Endothelial cell of umbilical vein (primary cell): ENCODE results near the gene CLINT1. TPM values are rescaled to one million over a fixed set of nuclear protein-coding genes. Genes with fewer than 3 reads are reported as not detected.

Experiments
- BruUV-seq: library from RNA; stranded (reverse); fragments of 400-500 nt; replicated peaks from 2 replicates; lab custom pipeline; 2021; lab: Mats Ljungman, UMichigan
- CTCF ChIA-PET: fragments of 300-600, 350-600 bp; sonication (Branson Sonifier 250); formaldehyde crosslinking; loops from one replicate; lab custom pipeline; 2021; ENCODE audit warnings: antibody characterized with exemption, inconsistent platforms; lab: Charles Lee
- POLR2A ChIA-PET: fragments of 300-600, 350-600 bp; sonication (Branson Sonifier 250); formaldehyde crosslinking; loops from one replicate; lab custom pipeline; 2021; ENCODE audit warnings: antibody characterized with exemption, inconsistent platforms; lab: Charles Lee
- DNase-seq: peaks from one replicate; pipeline ENCODE4 v3.0.0-alpha.2; 2011; ENCODE audit warnings: low read depth, low spot score
- FAIRE-seq: peaks from 2 replicates; lab custom pipeline; 2011; peaks lifted over from hg19 to GRCh38; lab: Jason Lieb, UNC
- H2AFZ ChIP-seq: 2 replicates; pipeline ENCODE4 v1.6.0; 2012; ENCODE audit warnings: low read depth, low read length, control low read depth, inconsistent platforms
- H3K27ac ChIP-seq: 2 replicates; pipeline ENCODE4 v1.5.1; 2011; ENCODE audit warnings: low read depth, mild to moderate bottlenecking, control low read depth, low read length, moderate library complexity; ENCODE audit not compliant: insufficient read depth
- H3K27me3 ChIP-seq, 2 experiments: 2 replicates each; pipeline versions ENCODE4 v1.6.0 to v1.6.1; 2011; ENCODE audit warnings: low read length in 2 of 2, mixed read lengths in 1 of 2; ENCODE audit not compliant: control insufficient read depth in 2 of 2, insufficient read depth in 2 of 2
- H3K36me3 ChIP-seq, 2 experiments: 2 replicates in 1 of 2; 3 replicates in 1 of 2; pipeline ENCODE4 v1.5.1; 2011; ENCODE audit warnings: low read length in 2 of 2, mild to moderate bottlenecking in 1 of 2, moderate library complexity in 1 of 2; ENCODE audit not compliant: control insufficient read depth in 2 of 2, insufficient read depth in 2 of 2; ENCODE audit errors: extremely low read depth in 1 of 2
- H3K4me1 ChIP-seq: 3 replicates; pipeline ENCODE4 v1.5.1; 2011; ENCODE audit warnings: mild to moderate bottlenecking, low read length; ENCODE audit not compliant: control insufficient read depth, insufficient read depth; ENCODE audit errors: extremely low read depth
- H3K4me2 ChIP-seq: 2 replicates; pipeline ENCODE4 v1.6.1; 2011; ENCODE audit warnings: low read length, control low read depth, mixed read lengths; ENCODE audit not compliant: insufficient read depth
- H3K4me3 ChIP-seq, 3 experiments: fragments of 200-600 bp in 1 of 3; sonication (generic), shearing (Covaris generic) in 1 of 3; replicated peaks in 1 of 3; 2 replicates each; pipeline ENCODE4 v1.5.1; 2011 to 2016; ENCODE audit warnings: control low read depth in 3 of 3, low read length in 3 of 3, mild to moderate bottlenecking in 2 of 3, inconsistent platforms in 1 of 3, low read depth in 1 of 3, moderate library complexity in 1 of 3; ENCODE audit not compliant: insufficient read depth in 1 of 3
- H3K79me2 ChIP-seq: 2 replicates; pipeline ENCODE4 v1.6.0; 2012; ENCODE audit warnings: low read length, inconsistent platforms; ENCODE audit not compliant: control insufficient read depth, insufficient read depth
- H3K9ac ChIP-seq: replicated peaks from 2 replicates; pipeline ENCODE3; 2011; ENCODE audit warnings: low read length, control low read depth; ENCODE audit not compliant: insufficient read depth; ENCODE audit errors: extremely low read depth
- H3K9me1 ChIP-seq: replicated peaks from 3 replicates; pipeline ENCODE4 v1.6.0; 2011; ENCODE audit warnings: mild to moderate bottlenecking, low read length; ENCODE audit not compliant: control insufficient read depth, insufficient read depth; ENCODE audit errors: extremely low read depth
- H3K9me3 ChIP-seq: replicated peaks from 2 replicates; pipeline ENCODE4 v1.5.1; 2012; ENCODE audit warnings: low read length, inconsistent platforms; ENCODE audit not compliant: control insufficient read depth, insufficient read depth
- H4K20me1 ChIP-seq: replicated peaks from 2 replicates; pipeline ENCODE3; 2011; ENCODE audit warnings: mild to moderate bottlenecking, low read length; ENCODE audit not compliant: control insufficient read depth, insufficient read depth; ENCODE audit errors: extremely low read depth
- CTCF ChIP-seq, 2 donors: IDR thresholded peaks; 1 replicate in 1 of 2; 2 replicates in 1 of 2; pipeline ENCODE4 v1.5.1; 2011; ENCODE audit warnings: low read length in 2 of 2, mild to moderate bottlenecking in 2 of 2, moderate library complexity in 2 of 2, control low read depth in 1 of 2, inconsistent platforms in 1 of 2, low read depth in 1 of 2; ENCODE audit not compliant: insufficient read depth in 1 of 2; ENCODE audit errors: extremely low read depth in 1 of 2
- EZH2 ChIP-seq: IDR thresholded peaks from 2 replicates; pipeline ENCODE4 v1.6.1; 2012; ENCODE audit warnings: borderline replicate concordance, low read depth, mild to moderate bottlenecking, moderate library complexity, low read length, inconsistent platforms; ENCODE audit not compliant: severe bottlenecking
- FOS ChIP-seq: IDR thresholded peaks from 2 replicates; pipeline ENCODE4 v1.6.1; 2011; ENCODE audit warnings: mild to moderate bottlenecking, low read length, moderate library complexity, borderline replicate concordance; ENCODE audit not compliant: insufficient read depth
- GATA2 ChIP-seq: IDR thresholded peaks from 2 replicates; pipeline ENCODE4 v1.7.0; 2011; ENCODE audit warnings: low read depth, mild to moderate bottlenecking, moderate library complexity, mixed read lengths, low read length; ENCODE audit not compliant: insufficient read length, insufficient read depth
- MAX ChIP-seq: IDR thresholded peaks from 2 replicates; pipeline ENCODE4 v1.6.1; 2011; ENCODE audit not compliant: insufficient read depth, insufficient read length
- MYC ChIP-seq: IDR thresholded peaks from one replicate; pipeline ENCODE4 v1.6.1; 2011; ENCODE audit warnings: mild to moderate bottlenecking, low read depth, low read length
- POLR2A ChIP-seq: IDR thresholded peaks from 2 replicates; pipeline ENCODE4 v1.6.1; 2012; ENCODE audit warnings: low read depth, mild to moderate bottlenecking, control low read depth, low read length
- POLR2AphosphoS5 ChIP-seq: IDR thresholded peaks from 2 replicates; pipeline ENCODE4 v1.6.1; 2012; ENCODE audit warnings: low read depth, mild to moderate bottlenecking, control low read depth, low read length, moderate library complexity; ENCODE audit not compliant: insufficient read depth
- dilution Hi-C: fragments of 300-500 bp; cut with MboI; formaldehyde crosslinking; loops from one replicate; pipeline ENCODE4 v1.15.0; 2019; ENCODE audit warnings: low sequenced_read_pairs; ENCODE audit not compliant: extremely low pct_ligation_motif_present
- intact Hi-C: fragments of 100-400 bp; cut with micrococcal nuclease; formaldehyde crosslinking; loops from one replicate; pipeline ENCODE4 v1.10.0; 2022
- polyA plus RNA-seq, 4 experiments: library from polyadenylated mRNA; depleted of rRNA in 3 of 4; stranded (reverse) in 3 of 4; unstranded in 1 of 4; fragments of >200 nt; gene quantifications; 2 replicates each; pipeline versions ENCODE4 v1.2.1 to v1.2.3, GENCODE V29; 2011 to 2012; ENCODE audit warnings: missing spikeins in 1 of 4
- total RNA-seq: library from RNA; stranded (reverse); gene quantifications from 2 replicates; pipeline ENCODE4 v1.2.3, GENCODE V29; 2021

The CLINT1 gene
- total and polyA plus RNA-seq, 2 donors (not counting 3 experiments of a cell fraction or from before 2014, with no cell fraction given) = 76.6 to 158 TPM

- FAIRE-seq (no peak), DNase-seq (no peak)
- POLR2A ChIA-PET = no interaction called here
- Histone ChIP-seq H3K9me1 (no peaks in the 10 kb centered on the region), H3K36me3 (no peaks in the 10 kb centered on the region), H3K79me2 (peaks cover 79% of the 10 kb centered on the region), H3K27me3 (no peaks in the 10 kb centered on the region), H3K9me3 (no peaks in the 10 kb centered on the region), H3K9ac (no peak overlapping the region), H4K20me1 (peaks cover 13% of the 10 kb centered on the region), H3K27ac (no peak overlapping the region), H2AFZ (no peak overlapping the region), H3K4me3 (no peak overlapping the region), H3K4me2 (no peak overlapping the region), H3K4me1 (peaks cover 14% of the 10 kb centered on the region)
- dilution Hi-C loops (no loop called here), intact Hi-C loops (loop anchor here (2.0 to 10.0 kb wide), 3 partner anchors 253 to 1285 kb away; no protein-coding TSS in a partner anchor)
- CTCF ChIA-PET = no interaction called here
- BruUV-seq = no TSS peak
- TF ChIP-seq MAX = no peak
- TF ChIP-seq POLR2A = no peak
- no peak for TF ChIP-seq MYC
- no peak for TF ChIP-seq FOS
- no peak for TF ChIP-seq GATA2
- no peak for TF ChIP-seq CTCF (IDR thresholded peaks at IDR 0.05; ENCODE audit: extremely low read depth in 1 of 2, insufficient read depth in 1 of 2, low read depth in 1 of 2, low read length in 2 of 2)
- TF ChIP-seq EZH2 = no peak
- no peak for TF ChIP-seq POLR2AphosphoS5
Observed at GRCh38 chr5:157821405-157821804, 37.5 kb downstream of the CLINT1 start.
